NAMALWA (cell line): ENCODE measurements around the gene CACNA1S.

Source experiments
- DNase-seq: peaks from one replicate; pipeline ENCODE4 v3.0.0-alpha.2; 2015; ENCODE audit warnings: low spot score

The CACNA1S gene

GRCh38 chr1:201112173-201112731, at the start of gene CACNA1S:
TSS of gene CACNA1S (minus strand) at chr1:201112426. CDS start at chr1:201112339, 87 bp downstream.
- DNase-seq: no peak

GRCh38 chr1:201157949-201158348, 45.7 kb upstream of the CACNA1S start:
- DNase-seq: no peak

- DNase-seq: no peak
Observed at GRCh38 chr1:201156819-201157218, 44.6 kb upstream of the CACNA1S start.

GRCh38 chr1:201156346-201156745, 44.1 kb upstream of the CACNA1S start:
- DNase-seq: no peak

- no peak for DNase-seq
Observed at GRCh38 chr1:201155354-201155753, 43.1 kb upstream of the CACNA1S start.

GRCh38 chr1:201154389-201155165, 42.4 kb upstream of the CACNA1S start, which contains the start of gene TMEM9:
TSS of gene TMEM9 (minus strand) at chr1:201154474. CDS start at chr1:201153923, 551 bp downstream.
- DNase-seq: peak; percentile 97

- DNase-seq: no peak
Observed at GRCh38 chr1:201153474-201154388, 41.5 kb upstream of the CACNA1S start.

GRCh38 chr1:201149400-201149799, 37.2 kb upstream of the CACNA1S start:
- peak; percentile 68 for DNase-seq

- no peak for DNase-seq
Observed at GRCh38 chr1:201147396-201148015, 35.3 kb upstream of the CACNA1S start.

- no peak for DNase-seq
Observed at GRCh38 chr1:201146626-201147390, 34.6 kb upstream of the CACNA1S start.

GRCh38 chr1:201145816-201146215, 33.6 kb upstream of the CACNA1S start:
- no peak for DNase-seq

GRCh38 chr1:201145132-201145531, 32.9 kb upstream of the CACNA1S start:
- DNase-seq: no peak

GRCh38 chr1:201144701-201145100, 32.5 kb upstream of the CACNA1S start:
- no peak for DNase-seq

- DNase-seq: no peak
Observed at GRCh38 chr1:201143726-201144635, 31.8 kb upstream of the CACNA1S start.

GRCh38 chr1:201142849-201143725, 30.9 kb upstream of the CACNA1S start:
- DNase-seq: no peak

GRCh38 chr1:201142011-201142848, 30.0 kb upstream of the CACNA1S start:
- DNase-seq: no peak

- DNase-seq: no peak
Observed at GRCh38 chr1:201141418-201141817, 29.2 kb upstream of the CACNA1S start.

- DNase-seq: no peak
Observed at GRCh38 chr1:201140941-201141260, 28.7 kb upstream of the CACNA1S start.
